K562 (cell line): ENCODE results near the gene CDK5R2. TPM values are rescaled to one million over a fixed set of nuclear protein-coding genes. Genes with fewer than 3 reads are reported as not detected.

Experiments used
- KDM1A ChIP-seq, 2 experiments: fragments of 450-650 bp; IDR thresholded peaks; 2 replicates each; pipeline ENCODE4 v1.6.1; 2016; ENCODE audit warnings: mild to moderate bottlenecking in 2 of 2
- LARP7 ChIP-seq: fragments of 450-650 bp; IDR thresholded peaks from 2 replicates; pipeline ENCODE4 v1.6.1; 2016
- NEUROD1 ChIP-seq: fragments of 150-350 bp; IDR thresholded peaks from 2 replicates; pipeline ENCODE4 v1.6.1; 2014; ENCODE audit warnings: borderline replicate concordance, low read length, low read depth; ENCODE audit not compliant: partially characterized antibody
- REST ChIP-seq, 2 experiments: fragments of 450-650 bp; formaldehyde crosslinking in 1 of 2; IDR thresholded peaks; 2 replicates each; pipeline versions ENCODE4 v1.4.0 to v1.6.1; 2014 to 2020; ENCODE audit warnings: mild to moderate bottlenecking in 2 of 2, borderline replicate concordance in 1 of 2, low read depth in 1 of 2
- SMAD2 ChIP-seq: fragments of 150-350 bp; IDR thresholded peaks from 2 replicates; pipeline ENCODE4 v1.6.1; 2014; ENCODE audit warnings: low read depth, mild to moderate bottlenecking, low read length
- ZNF316 ChIP-seq: fragments of 450-650 bp; IDR thresholded peaks from 2 replicates; pipeline ENCODE4 v1.6.1; 2016
- ZNF785 ChIP-seq: fragments of 250-450 bp; sonication (Bioruptor Pico); IDR thresholded peaks from 2 replicates; pipeline ENCODE4 v1.4.0; 2020; ENCODE audit warnings: mild to moderate bottlenecking
- polyA plus RNA-seq, 8 experiments: library from polyadenylated mRNA; depleted of rRNA in 4 of 8; stranded (reverse) in 5 of 8; unstranded in 3 of 8; fragments of >200 nt; fragmentation: Nextera tagmentation in 2 of 8; fragmentation: Illumina TruSeq in 1 of 8; extraction: Ambion mirVana in 2 of 8; extraction: Trizol in 1 of 8; gene quantifications; 2 replicates each; pipeline versions ENCODE4 v1.2.1 to v1.2.3, GENCODE V29; 2011 to 2014; ENCODE audit warnings: inconsistent platforms in 1 of 8, missing spikeins in 1 of 8
- total RNA-seq, 7 experiments: library from RNA; depleted of rRNA in 6 of 7; stranded (reverse); fragments of >200 nt in 6 of 7; fragmentation: Illumina TruSeq in 2 of 7; extraction: Trizol in 2 of 7; gene quantifications; 2 replicates each; pipeline versions ENCODE4 v1.2.1 to v1.2.3, GENCODE V29; 2011 to 2021; ENCODE audit warnings: low replicate concordance in 1 of 7
- TF ChIP-seq, protein P1 (sequence below), 2 experiments: fragments of 450-650 bp; IDR thresholded peaks; 2 replicates each; pipeline ENCODE4 v1.6.1; 2016; ENCODE audit warnings: mild to moderate bottlenecking in 2 of 2, borderline replicate concordance in 1 of 2, low read depth in 1 of 2, moderate library complexity in 1 of 2
- TF ChIP-seq, protein P2 (sequence below), 2 experiments: fragments of 450-650 bp in 1 of 2; sonication (generic) in 1 of 2; formaldehyde crosslinking in 1 of 2; IDR thresholded peaks in 1 of 2; conservative IDR thresholded peaks in 1 of 2; 2 replicates each; pipeline versions ENCODE4 v1.6.1 to v1.8.1; 2016 to 2023; ENCODE audit warnings: mild to moderate bottlenecking in 2 of 2, moderate library complexity in 2 of 2, inconsistent platforms in 1 of 2, missing genetic modification reagents in 1 of 2

Gene CDK5R2
- total and polyA plus RNA-seq, 9 of the 15 experiments (the other 6 are each of a cell fraction or from before 2014, with no cell fraction given) = 0.09 TPM; not detected in 8

- peak; percentile 56 for TF ChIP-seq REST (IDR thresholded peaks at IDR 0.05; ENCODE audit: borderline replicate concordance)
- TF ChIP-seq REST (CRISPR knock-in tag; IDR thresholded peaks at IDR 0.05; ENCODE audit: low read depth) = no peak
- TF ChIP-seq ZNF785 (CRISPR knock-in tag) = no peak
- TF ChIP-seq SMAD2 = no peak
- TF ChIP-seq, protein P1, sequence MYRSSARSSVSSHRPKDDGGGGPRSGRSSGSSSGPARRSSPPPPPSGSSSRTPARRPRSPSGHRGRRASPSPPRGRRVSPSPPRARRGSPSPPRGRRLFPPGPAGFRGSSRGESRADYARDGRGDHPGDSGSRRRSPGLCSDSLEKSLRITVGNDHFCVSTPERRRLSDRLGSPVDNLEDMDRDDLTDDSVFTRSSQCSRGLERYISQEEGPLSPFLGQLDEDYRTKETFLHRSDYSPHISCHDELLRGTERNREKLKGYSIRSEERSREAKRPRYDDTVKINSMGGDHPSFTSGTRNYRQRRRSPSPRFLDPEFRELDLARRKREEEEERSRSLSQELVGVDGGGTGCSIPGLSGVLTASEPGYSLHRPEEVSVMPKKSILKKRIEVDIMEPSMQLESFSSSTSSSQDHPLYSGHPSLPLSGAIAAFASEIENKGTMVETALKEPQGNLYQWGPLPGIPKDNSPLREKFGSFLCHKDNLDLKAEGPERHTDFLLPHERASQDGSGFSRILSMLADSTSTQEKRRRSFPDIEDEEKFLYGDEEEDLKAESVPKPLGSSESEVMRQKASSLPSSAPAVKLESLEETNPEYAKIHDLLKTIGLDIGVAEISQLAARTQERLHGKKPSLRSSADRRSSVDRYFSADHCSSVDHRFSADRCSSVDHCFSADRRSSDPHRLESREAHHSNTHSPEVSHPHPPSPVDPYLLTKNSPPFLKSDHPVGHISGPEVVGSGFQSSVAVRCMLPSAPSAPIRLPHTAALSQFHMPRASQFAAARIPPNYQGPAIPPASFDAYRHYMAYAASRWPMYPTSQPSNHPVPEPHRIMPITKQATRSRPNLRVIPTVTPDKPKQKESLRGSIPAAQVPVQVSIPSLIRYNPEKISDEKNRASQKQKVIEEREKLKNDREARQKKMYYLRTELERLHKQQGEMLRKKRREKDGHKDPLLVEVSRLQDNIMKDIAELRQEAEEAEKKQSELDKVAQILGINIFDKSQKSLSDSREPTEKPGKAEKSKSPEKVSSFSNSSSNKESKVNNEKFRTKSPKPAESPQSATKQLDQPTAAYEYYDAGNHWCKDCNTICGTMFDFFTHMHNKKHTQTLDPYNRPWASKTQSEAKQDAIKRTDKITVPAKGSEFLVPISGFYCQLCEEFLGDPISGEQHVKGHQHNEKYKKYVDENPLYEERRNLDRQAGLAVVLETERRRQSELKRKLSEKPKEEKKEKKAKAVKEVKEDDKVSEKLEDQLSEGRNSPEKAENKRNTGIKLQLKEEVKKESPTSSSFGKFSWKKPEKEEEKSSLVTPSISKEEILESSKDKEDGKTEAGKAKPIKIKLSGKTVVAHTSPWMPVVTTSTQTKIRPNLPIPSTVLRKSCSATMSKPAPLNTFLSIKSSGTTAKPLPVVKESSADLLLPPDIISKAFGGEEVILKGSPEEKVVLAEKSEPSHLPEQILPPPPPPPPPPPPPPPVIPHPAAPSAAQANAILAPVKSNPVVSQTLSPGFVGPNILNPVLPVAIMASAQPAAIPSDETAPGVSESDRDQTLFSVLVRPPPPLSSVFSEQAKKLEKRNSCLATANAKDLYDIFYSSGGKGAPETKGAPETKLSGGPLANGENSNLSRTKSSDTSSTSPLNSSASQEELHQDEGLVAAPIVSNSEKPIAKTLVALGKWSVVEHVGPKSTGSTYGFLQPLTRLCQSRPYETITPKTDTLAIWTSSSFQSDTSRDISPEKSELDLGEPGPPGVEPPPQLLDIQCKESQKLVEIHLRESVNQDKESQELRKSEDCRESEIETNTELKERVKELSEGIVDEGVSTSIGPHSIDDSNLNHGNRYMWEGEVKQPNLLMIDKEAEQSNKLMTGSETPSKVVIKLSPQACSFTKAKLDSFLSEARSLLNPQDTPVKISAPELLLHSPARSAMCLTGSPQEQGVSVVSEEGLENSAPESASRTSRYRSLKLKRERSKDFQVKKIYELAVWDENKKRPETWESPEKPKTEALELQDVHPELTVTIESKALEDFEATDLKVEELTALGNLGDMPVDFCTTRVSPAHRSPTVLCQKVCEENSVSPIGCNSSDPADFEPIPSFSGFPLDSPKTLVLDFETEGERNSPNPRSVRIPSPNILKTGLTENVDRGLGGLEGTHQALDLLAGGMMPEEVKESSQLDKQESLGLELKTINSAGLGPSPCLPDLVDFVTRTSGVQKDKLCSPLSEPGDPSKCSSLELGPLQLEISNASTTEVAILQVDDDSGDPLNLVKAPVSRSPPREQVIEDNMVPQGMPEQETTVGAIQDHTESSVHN (IDR thresholded peaks at IDR 0.05; ENCODE audit: borderline replicate concordance in 1 of 2, low read depth in 1 of 2) = peak in 1 of 2 experiments; percentile 73; a peak in 2 of 4 replicates
- TF ChIP-seq NEUROD1 = no peak
- peak; percentile 94 for TF ChIP-seq ZNF316
- peak in 1 of 2 experiments; percentile 28; a peak in 1 of 4 replicates for TF ChIP-seq KDM1A (IDR thresholded peaks at IDR 0.05)
- no peak for TF ChIP-seq LARP7
- TF ChIP-seq, protein P2, sequence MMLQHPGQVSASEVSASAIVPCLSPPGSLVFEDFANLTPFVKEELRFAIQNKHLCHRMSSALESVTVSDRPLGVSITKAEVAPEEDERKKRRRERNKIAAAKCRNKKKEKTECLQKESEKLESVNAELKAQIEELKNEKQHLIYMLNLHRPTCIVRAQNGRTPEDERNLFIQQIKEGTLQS (IDR thresholded peaks at IDR 0.05) = peak; percentile 54
- TF ChIP-seq, protein P2 (CRISPR knock-in tag; conservative IDR thresholded peaks at IDR 0.05) = no peak
Measured at GRCh38 chr2:218964041-218964771, 4.7 kb downstream of the CDK5R2 start (continued).
